GM10248 (cell line): ENCODE results near the gene FBRSL1.

Experiments
- CTCF ChIA-PET: fragments of 300-600 bp; sonication (Branson Sonifier 250); formaldehyde crosslinking; extraction: SDS; loops from one replicate; lab custom pipeline; 2021; ENCODE audit warnings: antibody characterized with exemption; lab: Yijun Ruan, JAX
- POLR2A ChIA-PET: fragments of 350-650 bp; sonication (Branson Sonifier 250); formaldehyde crosslinking; extraction: SDS; loops from one replicate; lab custom pipeline; 2020; ENCODE audit warnings: antibody characterized with exemption; lab: Yijun Ruan, JAX
- DNase-seq: peaks from one replicate; pipeline ENCODE4 v3.0.0; 2012; ENCODE audit errors: extremely low spot score
- CTCF ChIP-seq: IDR thresholded peaks from 2 replicates; pipeline ENCODE4 v1.5.1; 2012; ENCODE audit warnings: mild to moderate bottlenecking, low read depth; ENCODE audit errors: extremely low read depth, missing control alignments, control extremely low read depth

The FBRSL1 gene

DNA sequence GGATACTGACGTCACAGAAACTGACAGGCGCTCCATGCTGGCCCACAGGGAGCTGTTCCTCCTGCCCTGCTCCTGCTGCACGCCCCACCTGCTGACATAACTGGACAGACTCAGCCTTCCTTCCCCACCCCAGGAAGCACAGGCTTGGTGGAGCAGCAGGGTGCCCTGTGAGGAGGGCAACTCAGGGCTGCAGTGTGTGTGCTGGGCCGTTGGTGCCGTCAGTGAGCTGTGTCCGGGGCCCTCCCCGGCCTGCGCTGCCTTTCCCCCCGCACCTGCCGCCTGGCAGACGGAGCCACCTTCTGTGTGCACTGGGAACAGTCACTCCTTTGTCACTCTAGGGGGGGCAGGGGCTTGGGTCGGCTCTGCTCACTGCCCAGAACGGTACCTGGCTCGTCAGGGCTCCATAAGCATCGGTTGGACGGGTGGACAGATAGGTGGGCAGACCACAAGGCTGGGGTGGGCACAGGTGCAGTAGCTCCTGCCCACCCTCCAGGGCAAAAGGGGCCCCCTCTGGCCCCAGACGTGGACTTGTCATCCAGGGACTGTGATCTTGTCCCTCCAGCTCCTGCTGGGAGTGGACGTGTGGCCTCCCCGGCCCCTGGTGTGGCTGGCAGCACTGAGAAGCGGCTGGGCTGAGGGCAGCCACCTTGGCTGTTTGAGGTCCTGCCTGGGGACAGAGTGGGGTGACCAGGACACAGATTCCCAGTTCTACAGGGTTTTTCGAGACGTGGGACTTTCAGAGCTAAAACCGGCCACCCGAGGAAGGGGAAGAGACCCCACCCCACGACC, 32.8 kb downstream of the FBRSL1 start:
- ChIA-PET CTCF (interaction anchor here (0.8 to 7.1 kb wide), 12 partner anchors 8 to 369 kb away, joined by 3 to 80 read pairs (median 4); no protein-coding TSS in a partner anchor), POLR2A (no interaction called here)
- TF ChIP-seq CTCF, result no peak

DNA sequence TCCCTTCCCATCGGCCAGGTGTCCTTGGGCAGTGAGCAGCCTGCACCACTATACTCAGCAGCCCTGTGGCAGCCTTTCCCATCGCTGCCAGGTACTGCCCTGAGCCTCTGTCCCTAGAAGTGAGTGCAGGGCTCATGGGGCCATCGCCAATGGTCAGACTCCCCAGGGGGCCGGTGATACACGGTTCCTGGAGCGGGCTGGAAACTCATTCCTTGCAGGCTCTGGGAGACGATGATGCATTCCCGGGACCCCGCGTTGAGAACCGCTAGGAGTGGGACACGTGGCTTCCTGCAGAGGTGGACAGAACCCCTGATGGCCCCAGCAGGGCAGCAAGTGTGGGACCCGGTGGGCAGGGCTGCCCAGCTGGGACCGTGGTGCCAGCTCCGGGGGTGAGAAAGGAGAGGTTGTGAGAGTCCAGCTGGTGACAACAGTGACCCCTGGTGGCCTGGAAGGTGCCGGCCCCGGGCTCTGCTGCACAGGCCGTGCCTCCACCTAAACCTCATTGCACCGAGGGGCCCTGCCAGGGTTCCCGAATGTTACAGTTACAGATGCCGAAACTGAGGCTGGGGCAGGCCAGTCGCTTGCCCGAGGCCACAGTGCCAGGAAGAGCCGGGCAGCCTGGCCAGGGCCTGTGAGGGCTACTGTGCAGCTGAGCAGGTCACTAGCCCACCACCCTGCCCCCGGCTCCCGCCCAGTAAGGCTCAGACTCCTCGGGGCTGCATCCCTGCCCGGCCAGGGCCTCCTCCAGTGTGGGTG, 33.8 kb downstream of the FBRSL1 start:
- ChIA-PET POLR2A (no interaction called here), CTCF (interaction anchor here (0.7 to 7.1 kb wide), 17 partner anchors 9 to 370 kb away, joined by 3 to 80 read pairs (median 3); no protein-coding TSS in a partner anchor)
- peak; percentile 74 for TF ChIP-seq CTCF
- DNase-seq, result peak; percentile 90

More for the DNA sequence above, 32.8 kb downstream of the FBRSL1 start:
- DNase-seq, result no peak

- no peak for TF ChIP-seq CTCF
- no peak for DNase-seq
- POLR2A ChIA-PET, result no interaction called here
- CTCF ChIA-PET, result interaction anchor here (1.0 to 7.1 kb wide), 7 partner anchors 10 to 108 kb away, joined by 3 to 80 read pairs (median 5); no protein-coding TSS in a partner anchor
Observed at GRCh38 chr12:132524405-132524804, 34.5 kb downstream of the FBRSL1 start.

DNA sequence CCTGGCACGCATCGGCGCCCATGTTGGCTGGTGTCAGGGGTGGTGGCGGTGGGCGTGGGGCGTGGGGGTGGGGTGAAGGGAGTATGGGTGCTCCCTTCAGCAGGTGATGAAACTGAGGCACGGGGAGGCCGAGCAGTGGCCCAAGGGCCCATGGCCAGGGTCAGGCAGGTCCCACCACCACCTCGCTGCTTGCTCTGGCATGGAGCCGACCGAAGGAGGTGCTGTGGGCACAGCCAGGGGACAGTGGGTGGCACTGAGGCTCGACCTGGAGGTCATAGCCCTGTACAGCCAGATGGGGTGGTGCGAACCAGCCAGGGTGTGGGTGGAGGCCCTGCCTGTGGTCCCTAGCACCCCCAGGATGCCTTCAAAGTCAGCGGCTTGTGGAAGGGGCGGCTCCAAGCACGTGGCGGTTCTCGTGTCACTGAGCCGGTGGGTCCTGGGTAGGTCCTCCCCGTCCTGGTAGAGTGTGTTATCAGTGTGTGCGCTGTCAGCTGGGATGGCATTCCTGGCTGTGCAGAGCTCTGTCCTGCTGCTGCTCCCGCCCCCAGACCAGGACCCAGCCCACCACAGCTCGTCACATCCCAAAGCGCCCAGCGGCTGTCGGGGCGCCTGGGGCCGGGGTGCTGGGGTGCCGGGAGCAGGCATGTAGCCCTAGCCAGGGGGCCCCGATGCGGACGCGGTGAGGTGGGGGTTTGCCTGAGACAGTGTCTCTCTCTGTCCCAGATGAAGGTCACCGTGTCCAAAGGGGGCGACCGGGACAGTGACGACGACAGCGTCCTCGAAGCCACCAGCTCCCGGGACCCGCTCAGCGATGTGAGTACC, 35.3 kb downstream of the FBRSL1 start:
- TF ChIP-seq CTCF, result no peak
- CTCF ChIA-PET, result interaction anchor here (7.1 kb wide), 1 partner anchor 109 kb away, joined by 80 read pairs; no protein-coding TSS in a partner anchor
- DNase-seq, result no peak
- POLR2A ChIA-PET, result no interaction called here

DNA sequence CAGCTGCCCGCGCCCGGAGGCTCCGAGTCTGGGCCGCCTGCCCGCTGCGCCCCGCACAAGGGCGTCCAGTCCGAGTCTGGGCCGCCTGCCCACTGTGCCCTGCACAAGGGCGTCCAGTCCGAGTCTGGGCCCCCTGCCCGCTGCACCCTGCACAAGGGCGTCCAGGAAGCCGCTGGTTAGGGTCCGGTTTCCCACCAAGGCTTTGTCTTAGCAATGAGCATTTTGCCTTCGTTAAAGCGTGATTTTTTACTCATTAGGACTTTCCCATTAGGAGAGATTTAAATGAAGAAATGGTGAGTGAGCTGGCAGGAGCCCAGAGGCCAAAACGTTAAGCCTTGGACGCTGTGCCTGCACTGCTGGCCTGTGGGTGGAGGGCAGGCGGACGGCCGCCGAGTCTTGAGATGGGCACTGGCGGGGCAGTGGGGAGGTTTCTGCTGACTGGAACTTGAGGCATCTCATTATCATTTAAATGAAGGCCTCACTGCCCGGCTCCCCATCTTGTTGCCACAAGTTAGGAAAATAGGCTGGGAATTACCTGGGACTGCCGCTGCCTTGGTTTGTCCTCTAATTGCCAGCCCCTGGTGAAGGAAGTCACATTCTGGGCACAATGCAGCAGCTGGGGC, 36.0 kb downstream of the FBRSL1 start:
- no peak for DNase-seq
- POLR2A ChIA-PET, result no interaction called here
- TF ChIP-seq CTCF, result no peak
- CTCF ChIA-PET, result interaction anchor here (7.1 kb wide), 1 partner anchor 110 kb away, joined by 80 read pairs; no protein-coding TSS in a partner anchor
